ENCODE measurements around the gene WDR45B.

The WDR45B gene

DNA sequence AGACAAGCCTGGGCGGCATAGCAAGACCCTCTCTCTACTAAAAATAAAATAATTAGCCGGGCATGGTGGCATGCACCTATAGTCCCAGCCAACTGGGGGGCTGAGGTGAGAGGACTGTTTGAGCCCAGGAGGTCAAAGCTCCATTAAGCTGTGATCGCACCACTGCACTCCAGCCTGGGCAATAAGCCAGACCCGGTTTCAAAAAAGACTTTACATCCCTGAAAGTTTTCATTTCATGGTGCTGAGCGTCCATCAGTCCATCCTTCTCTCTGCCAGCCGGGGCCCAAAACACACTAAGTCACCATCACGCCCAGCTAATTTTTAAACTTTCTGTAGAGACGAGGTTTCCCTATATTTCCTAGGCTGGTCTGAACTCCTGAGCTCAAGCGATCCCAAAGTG is 39.6 kb upstream of the WDR45B start:
- no peaks in the 10 kb centered on the region for H3K9me3 ChIP-seq (ENCODE audit: severe bottlenecking)
- H3K4me3 ChIP-seq (ENCODE audit: low read depth, low read length), result no peak overlapping the region
- H3K27ac ChIP-seq, result no peak overlapping the region
- H3K36me3 ChIP-seq, result peaks cover 13% of the 10 kb centered on the region
- DNase-seq, result no peak
- TF ChIP-seq, protein P1, sequence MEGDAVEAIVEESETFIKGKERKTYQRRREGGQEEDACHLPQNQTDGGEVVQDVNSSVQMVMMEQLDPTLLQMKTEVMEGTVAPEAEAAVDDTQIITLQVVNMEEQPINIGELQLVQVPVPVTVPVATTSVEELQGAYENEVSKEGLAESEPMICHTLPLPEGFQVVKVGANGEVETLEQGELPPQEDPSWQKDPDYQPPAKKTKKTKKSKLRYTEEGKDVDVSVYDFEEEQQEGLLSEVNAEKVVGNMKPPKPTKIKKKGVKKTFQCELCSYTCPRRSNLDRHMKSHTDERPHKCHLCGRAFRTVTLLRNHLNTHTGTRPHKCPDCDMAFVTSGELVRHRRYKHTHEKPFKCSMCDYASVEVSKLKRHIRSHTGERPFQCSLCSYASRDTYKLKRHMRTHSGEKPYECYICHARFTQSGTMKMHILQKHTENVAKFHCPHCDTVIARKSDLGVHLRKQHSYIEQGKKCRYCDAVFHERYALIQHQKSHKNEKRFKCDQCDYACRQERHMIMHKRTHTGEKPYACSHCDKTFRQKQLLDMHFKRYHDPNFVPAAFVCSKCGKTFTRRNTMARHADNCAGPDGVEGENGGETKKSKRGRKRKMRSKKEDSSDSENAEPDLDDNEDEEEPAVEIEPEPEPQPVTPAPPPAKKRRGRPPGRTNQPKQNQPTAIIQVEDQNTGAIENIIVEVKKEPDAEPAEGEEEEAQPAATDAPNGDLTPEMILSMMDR (IDR thresholded peaks at IDR 0.05; ENCODE audit: low read depth, low read length), result no peak
- no peaks in the 10 kb centered on the region for H3K27me3 ChIP-seq (ENCODE audit: insufficient read depth, low read depth, severe bottlenecking)

DNA sequence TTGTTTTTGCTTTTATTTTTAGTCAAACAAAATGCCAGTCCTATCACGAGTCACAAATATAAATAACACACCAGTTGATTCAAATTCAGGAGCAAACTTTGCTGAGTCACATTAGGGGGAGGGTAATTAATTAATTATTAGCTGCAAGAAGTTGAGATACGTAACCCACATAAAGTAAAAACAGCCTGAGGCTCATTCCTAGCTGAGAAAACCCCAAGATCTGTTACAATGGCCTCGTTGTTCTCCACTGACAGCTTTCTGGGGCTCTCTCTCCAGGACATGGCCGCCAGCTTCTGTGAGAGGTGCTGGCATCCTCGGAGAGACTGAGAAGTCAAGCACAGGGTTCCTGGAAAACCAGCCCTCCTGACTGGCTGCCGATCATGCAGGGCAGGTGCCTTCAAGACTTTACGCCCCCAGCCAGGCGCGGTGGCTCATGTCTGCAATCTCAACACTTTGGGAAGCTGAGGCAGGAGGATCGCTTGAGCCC is 39.2 kb upstream of the WDR45B start:
- Histone ChIP-seq H3K27ac (no peak overlapping the region), H3K9me3 (ENCODE audit: severe bottlenecking) (no peaks in the 10 kb centered on the region), H3K36me3 (peaks cover 13% of the 10 kb centered on the region), H3K4me3 (ENCODE audit: low read depth, low read length) (no peak overlapping the region), H3K27me3 (ENCODE audit: insufficient read depth, low read depth, severe bottlenecking) (no peaks in the 10 kb centered on the region)
- TF ChIP-seq, protein P1 (IDR thresholded peaks at IDR 0.05; ENCODE audit: low read depth, low read length), result no peak
- no peak for DNase-seq

DNA sequence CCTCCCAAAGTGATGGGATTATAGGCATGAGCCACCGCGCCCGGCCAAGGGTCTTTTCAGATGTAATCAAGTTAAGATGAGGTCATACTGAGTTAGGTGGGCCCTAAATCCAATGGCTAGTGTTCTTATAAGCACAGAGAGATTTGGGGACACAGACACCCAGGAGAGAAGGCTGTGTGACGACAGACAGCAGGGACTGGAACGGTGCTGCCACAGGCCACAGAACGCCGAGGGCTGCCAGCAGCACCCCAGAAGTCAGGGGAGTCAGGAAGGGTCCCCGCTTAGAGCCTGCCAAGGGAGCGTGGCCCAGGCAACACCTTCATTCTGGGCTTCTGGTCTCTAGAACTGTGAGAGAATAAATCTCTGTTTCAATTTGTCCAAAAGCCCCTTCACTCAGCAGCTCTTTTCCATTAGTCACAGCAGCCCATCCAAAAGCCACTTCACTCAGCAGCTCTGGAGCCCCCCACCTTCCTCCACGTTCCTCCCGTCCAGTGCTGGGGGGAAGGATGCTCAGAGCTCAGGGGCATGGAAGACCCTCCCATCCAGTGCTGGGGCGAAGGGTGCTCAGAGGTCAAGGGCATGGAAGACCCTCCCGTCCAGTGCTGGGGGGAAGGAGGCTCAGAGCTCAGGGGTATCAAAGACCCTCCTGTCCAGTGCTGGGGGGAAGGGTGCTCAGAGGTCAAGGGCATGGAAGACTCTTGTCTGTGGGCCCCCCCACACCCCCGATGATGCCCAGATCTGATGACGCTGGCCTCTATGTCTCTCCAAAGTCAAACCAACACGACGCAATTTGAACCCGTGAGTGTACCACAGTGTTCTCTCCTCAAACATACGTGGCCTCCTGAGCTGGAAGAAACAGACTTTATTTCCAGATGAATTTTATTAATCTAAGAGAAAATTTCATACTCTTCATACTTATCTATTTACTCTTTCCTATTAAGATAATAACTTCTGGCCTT is 38.4 kb upstream of the WDR45B start:
- H3K27me3 ChIP-seq (ENCODE audit: insufficient read depth, low read depth, severe bottlenecking), result no peaks in the 10 kb centered on the region
- H3K27ac ChIP-seq, result no peak overlapping the region
- peaks cover 3% of the 10 kb centered on the region for H3K9me3 ChIP-seq (ENCODE audit: severe bottlenecking)
- no peak for DNase-seq
- H3K36me3 ChIP-seq, result peaks cover 13% of the 10 kb centered on the region
- H3K4me3 ChIP-seq (ENCODE audit: low read depth, low read length), result no peak overlapping the region
- TF ChIP-seq, protein P1 (IDR thresholded peaks at IDR 0.05; ENCODE audit: low read depth, low read length), result no peak

DNA sequence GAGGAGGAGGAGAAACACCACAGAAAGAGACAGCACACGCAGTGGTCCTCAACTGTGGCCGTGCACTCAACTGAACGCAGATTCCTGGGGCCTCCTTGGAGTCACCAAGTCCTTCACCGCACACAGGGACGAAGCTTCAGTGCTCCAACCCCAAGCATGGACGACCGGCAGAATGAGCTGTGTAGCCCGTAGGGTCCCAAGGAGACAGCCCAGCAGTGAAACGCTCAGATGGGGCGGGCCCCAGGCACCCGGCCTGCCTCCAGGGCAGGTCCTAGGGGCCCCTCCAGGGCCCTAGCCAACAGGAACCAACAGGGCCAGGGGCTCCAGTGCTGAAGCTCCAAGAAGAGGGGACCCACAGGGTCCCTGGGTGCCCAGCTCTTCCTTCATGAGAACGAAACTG is 37.0 kb upstream of the WDR45B start:
- Histone ChIP-seq H3K9me3 (ENCODE audit: severe bottlenecking) (peaks cover 10% of the 10 kb centered on the region), H3K4me3 (ENCODE audit: low read depth, low read length) (no peak overlapping the region), H3K27me3 (ENCODE audit: insufficient read depth, low read depth, severe bottlenecking) (no peaks in the 10 kb centered on the region), H3K27ac (no peak overlapping the region), H3K36me3 (peaks cover 6% of the 10 kb centered on the region)
- no peak for DNase-seq
- TF ChIP-seq, protein P1 (IDR thresholded peaks at IDR 0.05; ENCODE audit: low read depth, low read length), result no peak

DNA sequence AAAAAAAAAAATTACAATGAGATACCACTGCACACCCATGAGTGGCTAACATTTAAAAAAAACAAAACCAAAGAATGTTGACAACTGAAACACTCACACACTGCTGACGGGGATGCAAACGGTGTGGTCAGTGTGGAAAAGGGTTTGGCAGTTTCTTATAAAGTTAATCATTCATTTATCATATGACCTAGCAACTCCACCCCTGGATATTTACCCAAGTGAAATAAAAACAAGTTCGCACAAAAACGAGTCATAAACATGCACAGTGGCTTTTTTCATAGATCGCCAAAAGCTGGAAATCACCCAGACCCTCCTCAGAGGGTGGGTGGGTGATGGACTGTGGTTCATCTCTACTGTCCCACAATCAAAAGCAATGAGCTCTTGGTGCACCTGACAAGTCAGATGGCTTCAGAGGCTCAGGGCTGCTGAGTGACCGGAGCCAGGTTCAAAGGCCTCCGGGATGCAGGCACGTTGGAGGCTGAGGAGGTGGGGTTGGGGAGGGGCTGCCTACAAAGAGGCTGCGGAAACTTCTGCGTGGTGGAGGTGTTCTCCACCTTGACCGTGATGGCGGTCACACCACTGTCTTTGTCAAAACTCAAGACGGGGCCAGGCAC is 36.1 kb upstream of the WDR45B start:
- no peak overlapping the region for H3K4me3 ChIP-seq (ENCODE audit: low read depth, low read length)
- H3K9me3 ChIP-seq (ENCODE audit: severe bottlenecking), result peaks cover 10% of the 10 kb centered on the region
- no peaks in the 10 kb centered on the region for H3K27me3 ChIP-seq (ENCODE audit: insufficient read depth, low read depth, severe bottlenecking)
- DNase-seq, result no peak
- TF ChIP-seq, protein P1 (IDR thresholded peaks at IDR 0.05; ENCODE audit: low read depth, low read length), result no peak
- no peak overlapping the region for H3K27ac ChIP-seq
- peaks cover 6% of the 10 kb centered on the region for H3K36me3 ChIP-seq
